Vagina (tissue), 2 donors: Measurements from ENCODE around the gene PRRG2. TPM values are rescaled to one million over a fixed set of nuclear protein-coding genes. Genes with fewer than 3 reads are reported as not detected.

Experiments
- DNase-seq, 2 donors: peaks; one replicate each; pipeline ENCODE4 v3.0.0-alpha.2; 2017; ENCODE audit errors: extremely low spot score in 2 of 2
- H3K27ac ChIP-seq: fragments of 200-600 bp; sonication (generic); one replicate; pipeline ENCODE4 v1.5.1; 2019
- H3K27me3 ChIP-seq: fragments of 200-600 bp; sonication (generic); one replicate; pipeline ENCODE4 v1.5.1; 2019
- H3K36me3 ChIP-seq, 2 donors: fragments of 200-600 bp; sonication (generic); one replicate each; pipeline ENCODE4 v1.5.1; 2017 to 2019
- H3K4me1 ChIP-seq: fragments of 200-600 bp; sonication (generic); one replicate; pipeline ENCODE4 v1.5.1; 2019
- H3K4me3 ChIP-seq, 2 donors: fragments of 200-600 bp; sonication (generic); 1 replicate in 1 of 2; 2 replicates in 1 of 2; pipeline ENCODE4 v1.5.1; 2016 to 2019
- H3K9me3 ChIP-seq: fragments of 200-600 bp; sonication (generic); one replicate; pipeline ENCODE4 v1.5.1; 2019
- POLR2A ChIP-seq, 2 donors: fragments of 450-650 bp; IDR thresholded peaks; one replicate each; pipeline ENCODE4 v1.6.1; 2017; ENCODE audit warnings: antibody characterized with exemption in 2 of 2, mild to moderate bottlenecking in 2 of 2, moderate library complexity in 2 of 2
- POLR2AphosphoS5 ChIP-seq, 2 donors: sonication (generic); formaldehyde crosslinking; IDR thresholded peaks; one replicate each; pipeline ENCODE4 v1.9.0; 2017; ENCODE audit warnings: antibody characterized with exemption in 2 of 2, mild to moderate bottlenecking in 2 of 2, low read depth in 1 of 2; ENCODE audit not compliant: insufficient read depth in 1 of 2
- intact Hi-C: fragments of 100-400 bp; cut with DNase I; formaldehyde crosslinking; loops from one replicate; pipeline ENCODE4 v1.15.1; 2023
- total RNA-seq: library from RNA; depleted of rRNA; stranded (reverse); fragments of >200 nt; gene quantifications from one replicate; pipeline ENCODE4 v1.2.3, GENCODE V29; 2016
- TF ChIP-seq, protein P1 (sequence below), 3 experiments: fragments of 450-650 bp in 2 of 3; fragments of 200-600 bp in 1 of 3; sonication (generic) in 1 of 3; IDR thresholded peaks; one replicate each; pipeline ENCODE4 v1.5.1; 2017 to 2019; ENCODE audit warnings: antibody characterized with exemption in 3 of 3, mild to moderate bottlenecking in 2 of 3, moderate library complexity in 2 of 3

Gene PRRG2
- total RNA-seq, 1 donor from 2014 or later, result 5.4 TPM

DNA sequence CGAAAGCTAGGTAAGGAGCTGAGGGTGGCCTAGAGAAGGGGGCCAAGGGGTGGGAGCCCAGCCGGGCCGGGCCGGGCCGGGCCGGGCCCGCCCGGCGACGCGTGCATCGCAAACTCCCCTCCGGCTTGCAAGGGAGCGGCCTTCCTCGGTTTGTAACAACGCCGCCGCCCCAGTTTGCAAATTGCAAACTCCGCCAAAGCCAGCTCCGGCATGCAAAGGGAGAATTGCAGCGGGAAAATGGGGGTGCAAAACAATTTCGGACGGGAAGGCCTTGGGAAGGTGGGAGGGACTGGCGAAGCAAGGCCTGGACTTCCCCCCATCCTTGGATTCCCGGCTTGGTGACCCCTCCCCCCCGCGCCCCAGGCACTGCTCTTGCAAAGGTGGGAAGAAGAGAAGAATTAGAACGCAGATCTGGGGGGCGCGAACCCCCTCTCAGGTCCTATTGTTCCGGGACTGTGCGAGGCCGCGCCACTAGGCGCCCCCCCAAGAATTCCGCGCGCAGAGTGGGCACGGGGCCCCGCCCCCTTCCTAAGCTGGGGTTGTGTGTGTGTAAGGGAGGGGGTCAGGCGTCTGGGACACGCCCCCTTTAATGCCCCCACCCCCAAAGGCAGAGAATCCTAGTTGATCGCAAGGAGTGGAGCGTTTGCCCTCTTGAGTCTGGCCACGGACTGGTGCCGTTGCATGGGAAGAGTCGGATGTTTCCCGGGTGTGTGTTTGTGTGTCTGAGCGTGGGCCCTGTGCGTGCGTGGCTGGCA, 10.8 kb downstream of the PRRG2 start:
- H3K4me3 ChIP-seq, result peak overlapping the region; percentile 73 to 83
- H3K27ac ChIP-seq, result peak overlapping the region; percentile 91
- DNase-seq, result no peak
- H3K27me3 ChIP-seq, result no peaks in the 10 kb centered on the region
- no peaks in the 10 kb centered on the region for H3K9me3 ChIP-seq
- peaks cover 24% of the 10 kb centered on the region for H3K4me1 ChIP-seq
- H3K36me3 ChIP-seq, result peaks cover 0 to 16% of the 10 kb centered on the region in 2 donors
- TF ChIP-seq POLR2AphosphoS5 (IDR thresholded peaks at IDR 0.05; ENCODE audit: insufficient read depth in 1 of 2, low read depth in 1 of 2) (peak in 1 of 2 donors; percentile 15), POLR2A (IDR thresholded peaks at IDR 0.05) (no peak)
- intact Hi-C loops, result loop anchor here (2.0 kb wide), 1 partner anchor 47 kb away; no protein-coding TSS in a partner anchor

GRCh38 chr19:49592486-49593232, 11.5 kb downstream of the PRRG2 start:
- peak overlapping the region; percentile 73 to 83 for H3K4me3 ChIP-seq
- no peaks in the 10 kb centered on the region for H3K27me3 ChIP-seq
- H3K4me1 ChIP-seq, result peaks cover 24% of the 10 kb centered on the region
- no peak for DNase-seq
- peaks cover 0 to 24% of the 10 kb centered on the region in 2 donors for H3K36me3 ChIP-seq
- peak overlapping the region; percentile 91 for H3K27ac ChIP-seq
- TF ChIP-seq POLR2A (IDR thresholded peaks at IDR 0.05) (no peak), POLR2AphosphoS5 (IDR thresholded peaks at IDR 0.05; ENCODE audit: insufficient read depth in 1 of 2, low read depth in 1 of 2) (no peak)
- TF ChIP-seq, protein P1, sequence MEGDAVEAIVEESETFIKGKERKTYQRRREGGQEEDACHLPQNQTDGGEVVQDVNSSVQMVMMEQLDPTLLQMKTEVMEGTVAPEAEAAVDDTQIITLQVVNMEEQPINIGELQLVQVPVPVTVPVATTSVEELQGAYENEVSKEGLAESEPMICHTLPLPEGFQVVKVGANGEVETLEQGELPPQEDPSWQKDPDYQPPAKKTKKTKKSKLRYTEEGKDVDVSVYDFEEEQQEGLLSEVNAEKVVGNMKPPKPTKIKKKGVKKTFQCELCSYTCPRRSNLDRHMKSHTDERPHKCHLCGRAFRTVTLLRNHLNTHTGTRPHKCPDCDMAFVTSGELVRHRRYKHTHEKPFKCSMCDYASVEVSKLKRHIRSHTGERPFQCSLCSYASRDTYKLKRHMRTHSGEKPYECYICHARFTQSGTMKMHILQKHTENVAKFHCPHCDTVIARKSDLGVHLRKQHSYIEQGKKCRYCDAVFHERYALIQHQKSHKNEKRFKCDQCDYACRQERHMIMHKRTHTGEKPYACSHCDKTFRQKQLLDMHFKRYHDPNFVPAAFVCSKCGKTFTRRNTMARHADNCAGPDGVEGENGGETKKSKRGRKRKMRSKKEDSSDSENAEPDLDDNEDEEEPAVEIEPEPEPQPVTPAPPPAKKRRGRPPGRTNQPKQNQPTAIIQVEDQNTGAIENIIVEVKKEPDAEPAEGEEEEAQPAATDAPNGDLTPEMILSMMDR (IDR thresholded peaks at IDR 0.05), result no peak
- H3K9me3 ChIP-seq, result no peaks in the 10 kb centered on the region
- intact Hi-C loops, result loop anchor here (2.0 kb wide), 1 partner anchor 46 kb away; no protein-coding TSS in a partner anchor

GRCh38 chr19:49593233-49594113, 12.4 kb downstream of the PRRG2 start:
- no peaks in the 10 kb centered on the region for H3K27me3 ChIP-seq
- no peak for TF ChIP-seq POLR2A (IDR thresholded peaks at IDR 0.05)
- TF ChIP-seq POLR2AphosphoS5 (IDR thresholded peaks at IDR 0.05; ENCODE audit: insufficient read depth in 1 of 2, low read depth in 1 of 2), result peak in 1 of 2 donors; percentile 10
- intact Hi-C loops, result loop anchor here (2.0 kb wide), 1 partner anchor 45 kb away; no protein-coding TSS in a partner anchor
- peaks cover 0 to 26% of the 10 kb centered on the region in 2 donors for H3K36me3 ChIP-seq
- peak overlapping the region; percentile 91 for H3K27ac ChIP-seq
- H3K4me3 ChIP-seq, result peak overlapping the region; percentile 73 to 83
- H3K4me1 ChIP-seq, result peaks cover 24% of the 10 kb centered on the region
- DNase-seq, result peak in 1 of 2 donors; percentile 95
- no peaks in the 10 kb centered on the region for H3K9me3 ChIP-seq

DNA sequence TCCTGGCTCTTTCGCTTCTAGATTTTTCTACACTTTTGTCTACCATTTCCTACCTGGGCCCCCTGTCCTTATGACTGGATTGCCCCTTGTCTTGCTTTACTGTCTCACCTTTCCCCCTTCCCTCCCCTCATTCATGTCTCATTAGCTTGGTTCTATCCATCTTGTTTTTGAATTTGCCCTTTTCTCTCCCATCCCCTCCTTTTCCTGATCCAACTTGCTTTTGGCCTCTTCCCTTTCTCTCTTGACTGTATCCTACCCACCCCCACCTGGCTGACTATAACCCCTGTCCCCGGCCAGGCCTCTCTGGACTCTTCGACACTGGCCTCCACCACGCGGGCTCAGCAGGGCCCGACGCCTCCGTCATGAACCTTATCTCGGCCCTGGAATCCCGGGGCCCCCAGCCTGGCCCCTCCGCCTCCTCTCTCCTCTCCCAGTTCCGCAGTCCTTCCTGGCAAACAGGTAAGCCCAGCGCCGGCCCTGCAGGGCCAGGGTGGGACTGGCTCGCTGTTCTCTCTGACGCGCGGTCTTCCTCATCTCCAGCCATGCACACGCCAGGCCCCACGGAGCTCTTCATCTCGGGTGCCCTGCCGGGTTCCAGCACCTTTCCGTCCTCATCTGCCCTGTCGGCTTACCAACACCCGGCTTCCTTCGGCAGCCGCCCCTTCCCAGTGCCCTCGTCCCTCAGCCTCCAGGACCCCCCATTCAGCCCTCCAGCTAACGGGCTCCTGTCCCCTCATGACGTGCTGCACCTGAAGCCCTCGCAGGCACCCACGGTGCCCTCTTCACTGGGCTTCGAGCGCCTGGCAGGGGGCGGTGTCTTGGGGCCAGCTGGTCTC, 13.3 kb downstream of the PRRG2 start:
- peaks cover 24% of the 10 kb centered on the region for H3K4me1 ChIP-seq
- no peak for DNase-seq
- peak overlapping the region; percentile 91 for H3K27ac ChIP-seq
- H3K9me3 ChIP-seq, result no peaks in the 10 kb centered on the region
- H3K27me3 ChIP-seq, result no peaks in the 10 kb centered on the region
- peaks cover 0 to 27% of the 10 kb centered on the region in 2 donors for H3K36me3 ChIP-seq
- TF ChIP-seq POLR2AphosphoS5 (IDR thresholded peaks at IDR 0.05; ENCODE audit: insufficient read depth in 1 of 2, low read depth in 1 of 2), result no peak
- TF ChIP-seq, protein P1 (IDR thresholded peaks at IDR 0.05), result no peak
- intact Hi-C loops, result no loop called here
- no peak overlapping the region for H3K4me3 ChIP-seq
